ENCODE data around the gene AKT3.

The AKT3 gene

DNA sequence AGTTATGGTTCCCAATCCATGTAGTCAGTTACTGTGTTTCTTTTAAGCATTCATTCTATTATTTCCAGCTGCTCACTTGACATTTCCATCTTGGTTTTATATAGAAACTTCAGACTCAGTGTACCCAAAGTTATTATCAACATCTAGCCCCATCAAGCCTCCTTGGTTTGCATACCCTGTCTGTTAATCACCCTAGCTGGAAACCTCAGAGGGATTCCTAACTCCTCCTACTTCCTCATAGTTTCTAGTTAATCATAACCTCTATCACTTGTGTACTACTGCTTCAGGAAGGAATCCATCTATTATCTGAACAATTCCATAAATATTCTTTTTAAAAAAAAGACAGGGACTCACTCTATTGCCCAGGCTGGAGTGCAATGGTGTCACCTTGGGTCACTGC lies 300.9 kb downstream of the AKT3 start:
- no peak for DNase-seq
- TF ChIP-seq CTCF (IDR thresholded peaks at IDR 0.05; ENCODE audit: low read depth, low read length) = no peak
- Histone ChIP-seq H3K27me3 (ENCODE audit: insufficient read depth, low read depth, severe bottlenecking) (no peaks in the 10 kb centered on the region), H3K4me3 (ENCODE audit: low read depth, low read length) (no peak overlapping the region), H3K9me3 (ENCODE audit: severe bottlenecking) (no peaks in the 10 kb centered on the region), H3K36me3 (peaks cover 3% of the 10 kb centered on the region), H3K27ac (no peak overlapping the region; the same call in 1 of the 2 replicates)

GRCh38 chr1:243548516-243548915 lies 301.5 kb downstream of the AKT3 start:
- Histone ChIP-seq H3K27me3 (ENCODE audit: insufficient read depth, low read depth, severe bottlenecking) (no peaks in the 10 kb centered on the region), H3K4me3 (ENCODE audit: low read depth, low read length) (no peak overlapping the region), H3K27ac (no peak overlapping the region), H3K36me3 (peaks cover 6% of the 10 kb centered on the region), H3K9me3 (ENCODE audit: severe bottlenecking) (no peaks in the 10 kb centered on the region)
- DNase-seq = no peak
- no peak for TF ChIP-seq CTCF (IDR thresholded peaks at IDR 0.05; ENCODE audit: low read depth, low read length)

- H3K27me3 ChIP-seq (ENCODE audit: insufficient read depth, low read depth, severe bottlenecking) = no peaks in the 10 kb centered on the region
- H3K36me3 ChIP-seq = peaks cover 8% of the 10 kb centered on the region
- no peak overlapping the region for H3K27ac ChIP-seq
- H3K9me3 ChIP-seq (ENCODE audit: severe bottlenecking) = no peaks in the 10 kb centered on the region
- H3K4me3 ChIP-seq (ENCODE audit: low read depth, low read length) = no peak overlapping the region
- no peak for DNase-seq
- TF ChIP-seq CTCF (IDR thresholded peaks at IDR 0.05; ENCODE audit: low read depth, low read length) = no peak
These were observed 302.2 kb downstream of the AKT3 start for GRCh38 chr1:243547891-243548290.

DNA sequence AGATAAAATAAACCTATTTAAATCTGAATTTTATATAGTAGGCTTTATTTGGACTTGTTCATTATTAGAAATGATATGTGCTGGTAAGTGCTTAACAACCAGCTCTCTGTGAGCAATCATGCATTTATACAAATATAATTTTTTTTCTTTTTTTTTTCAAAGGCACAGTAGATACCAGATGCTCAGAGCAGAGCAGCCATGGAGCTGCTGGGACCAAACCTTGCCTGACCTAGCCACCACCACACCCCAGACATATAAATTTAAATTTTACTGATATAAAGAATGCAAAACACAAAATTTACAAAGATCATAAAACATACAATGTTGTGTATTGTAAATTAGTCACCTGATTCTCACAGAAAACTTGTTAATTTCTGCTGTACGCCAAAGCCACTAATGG lies 303.6 kb downstream of the AKT3 start:
- Histone ChIP-seq H3K4me3 (ENCODE audit: low read depth, low read length) (no peak overlapping the region), H3K27ac (no peak overlapping the region), H3K27me3 (ENCODE audit: insufficient read depth, low read depth, severe bottlenecking) (no peaks in the 10 kb centered on the region), H3K9me3 (ENCODE audit: severe bottlenecking) (no peaks in the 10 kb centered on the region), H3K36me3 (peaks cover 8% of the 10 kb centered on the region)
- DNase-seq = no peak
- no peak for TF ChIP-seq CTCF (IDR thresholded peaks at IDR 0.05; ENCODE audit: low read depth, low read length)

- H3K27me3 ChIP-seq (ENCODE audit: insufficient read depth, low read depth, severe bottlenecking) = no peaks in the 10 kb centered on the region
- DNase-seq = no peak
- no peaks in the 10 kb centered on the region for H3K9me3 ChIP-seq (ENCODE audit: severe bottlenecking)
- no peak overlapping the region for H3K27ac ChIP-seq
- H3K4me3 ChIP-seq (ENCODE audit: low read depth, low read length) = no peak overlapping the region
- TF ChIP-seq CTCF (IDR thresholded peaks at IDR 0.05; ENCODE audit: low read depth, low read length) = no peak
- H3K36me3 ChIP-seq = peaks cover 8% of the 10 kb centered on the region
These were observed 306.5 kb downstream of the AKT3 start for GRCh38 chr1:243543501-243543900.

GRCh38 chr1:243542739-243543415 lies 307.2 kb downstream of the AKT3 start:
- no peak overlapping the region for H3K4me3 ChIP-seq (ENCODE audit: low read depth, low read length)
- no peak for TF ChIP-seq CTCF (IDR thresholded peaks at IDR 0.05; ENCODE audit: low read depth, low read length)
- H3K27ac ChIP-seq = no peak overlapping the region
- H3K36me3 ChIP-seq = peaks cover 8% of the 10 kb centered on the region
- no peak for DNase-seq
- no peaks in the 10 kb centered on the region for H3K27me3 ChIP-seq (ENCODE audit: insufficient read depth, low read depth, severe bottlenecking)
- no peaks in the 10 kb centered on the region for H3K9me3 ChIP-seq (ENCODE audit: severe bottlenecking)
